Hematopoietic multipotent progenitor cell treated with erythropoietin and hydrocortisone succinate and interleukin-3 and kit ligand, for 8 days (in vitro differentiated cells): ENCODE data around the gene PRX.
"Not testable (repeated sequence)": the region's sequence is repeated elsewhere in the genome, so short reads cannot be mapped to it uniquely, and the experiment has no call there.

Experiments used
- DNase-seq: peaks from one replicate; pipeline ENCODE4 v3.0.0-alpha.2; 2015

Gene PRX

DNA sequence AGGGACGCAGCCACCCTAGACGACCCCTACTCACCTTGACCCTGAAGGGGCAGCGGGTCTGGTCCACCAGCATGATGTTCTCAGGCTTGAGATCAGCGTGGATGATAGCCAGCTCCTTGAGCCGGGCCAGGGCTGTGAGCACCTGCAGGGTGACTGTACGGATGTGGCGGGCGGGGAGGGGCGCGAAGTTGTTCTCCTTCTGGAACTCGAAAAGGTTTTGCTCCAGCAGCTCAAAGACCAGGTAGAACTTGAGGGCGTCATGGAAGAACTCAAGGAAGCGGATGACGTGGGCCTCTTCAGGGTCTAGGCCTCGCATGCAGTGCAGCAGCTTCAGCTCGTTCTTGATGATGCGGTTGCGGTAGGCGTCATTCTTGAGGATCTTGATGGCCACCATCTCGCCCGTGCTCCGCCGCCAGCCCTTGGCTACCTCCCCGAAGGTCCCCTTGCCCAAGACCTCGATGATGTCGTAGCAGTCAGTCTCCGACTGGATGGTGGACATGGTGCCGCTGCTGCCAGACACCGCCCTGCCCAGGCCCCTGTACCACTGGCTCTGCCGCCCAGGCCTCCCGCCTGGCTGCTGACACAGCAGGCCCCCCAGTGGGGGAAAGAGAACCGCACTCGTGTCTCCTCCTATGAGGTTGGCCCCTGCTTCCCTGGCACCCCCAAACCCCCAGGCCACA, 23.6 kb downstream of the PRX start:
- DNase-seq: no peak

- no peak for DNase-seq
These were observed 24.7 kb downstream of the PRX start for GRCh38 chr19:40388481-40388880.

DNA sequence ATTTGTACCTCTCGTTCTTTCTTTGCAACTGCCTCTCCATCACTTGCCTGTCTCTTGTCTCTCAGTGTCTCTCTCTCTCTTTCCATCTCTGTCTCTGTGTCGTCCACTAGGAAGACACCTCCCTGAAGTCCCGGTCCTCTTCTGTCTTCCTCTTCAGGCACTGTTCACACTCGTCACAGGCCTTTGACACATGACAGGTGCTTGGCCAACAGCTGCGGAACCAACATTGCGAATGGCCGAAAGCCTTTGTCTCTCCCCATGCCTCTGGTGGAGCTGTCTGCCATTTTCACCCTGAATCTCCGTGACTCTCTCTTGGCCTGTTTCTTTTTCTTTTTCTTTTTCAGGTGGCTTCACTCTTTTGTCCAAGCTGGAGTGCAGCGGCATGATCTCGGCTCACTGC, 26.0 kb downstream of the PRX start:
- no peak for DNase-seq

DNA sequence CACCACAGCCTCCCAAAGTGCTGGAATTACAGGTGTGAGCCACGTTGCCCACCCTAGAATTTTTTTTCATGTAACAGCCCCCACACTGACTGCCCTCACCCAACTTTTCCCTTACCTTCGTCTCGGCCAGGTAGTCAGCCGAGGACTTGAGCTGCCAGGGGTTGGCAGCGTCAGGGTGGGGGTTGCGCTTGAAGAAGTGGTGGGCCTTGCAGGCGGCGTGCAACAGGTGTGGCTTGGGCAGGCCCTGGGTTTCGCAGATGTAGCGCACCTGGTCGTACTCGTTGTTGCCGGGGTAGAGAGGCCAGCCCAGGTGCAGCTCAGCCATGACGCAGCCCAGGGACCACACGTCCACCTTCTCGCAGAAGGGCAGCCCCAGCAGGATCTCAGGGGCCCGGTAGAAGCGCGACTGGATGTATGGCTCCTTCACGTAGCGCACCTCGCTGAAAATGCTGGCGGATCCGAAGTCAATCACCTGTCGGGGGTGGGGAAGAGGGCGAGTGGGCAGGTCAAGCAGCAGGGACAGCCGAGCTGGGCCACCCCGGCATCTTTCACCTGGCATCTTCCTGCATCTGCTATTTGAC, 29.4 kb downstream of the PRX start:
- no peak for DNase-seq

- no peak for DNase-seq
These were observed 31.9 kb downstream of the PRX start for GRCh38 chr19:40381321-40381720.

DNA sequence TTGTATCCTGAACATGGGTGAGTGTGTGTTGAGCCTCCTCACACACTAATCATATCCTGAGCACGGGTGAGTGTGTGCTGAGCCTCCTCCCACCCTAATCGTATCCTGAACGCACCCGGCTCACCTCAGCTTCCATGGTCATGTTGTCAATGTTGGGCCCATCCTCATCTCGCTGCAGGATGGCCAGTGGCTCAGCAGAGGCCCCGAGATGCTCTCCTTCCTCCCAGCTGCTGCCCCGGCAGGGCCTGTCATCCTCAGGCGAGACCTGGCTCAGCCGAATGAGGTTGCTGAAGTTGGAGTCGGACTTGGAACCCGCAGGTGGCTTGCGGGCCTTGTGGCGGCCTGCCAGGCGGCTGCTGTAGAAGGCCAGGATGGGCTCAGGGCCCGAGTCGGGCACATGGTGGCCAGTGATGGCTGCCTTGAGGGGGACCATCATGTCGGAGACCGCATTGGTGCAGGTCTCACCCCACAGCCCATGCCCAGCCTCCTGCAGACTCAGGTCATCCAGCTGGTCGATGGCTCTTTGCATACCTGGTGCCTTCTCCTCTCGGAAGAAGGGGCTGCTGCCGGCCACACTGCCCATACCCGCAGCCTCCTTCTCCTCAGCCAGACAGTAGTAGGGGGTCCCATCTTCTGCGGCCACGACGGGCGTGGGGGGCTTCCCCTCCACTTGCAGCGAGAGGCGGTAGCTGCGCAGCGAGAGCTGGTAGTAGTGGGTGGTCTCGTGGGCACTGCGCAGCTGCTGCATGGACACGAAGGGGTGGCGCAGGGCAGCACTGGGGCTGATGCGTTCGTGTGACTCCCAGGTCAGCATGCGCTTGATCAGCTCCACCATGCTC, 32.8 kb downstream of the PRX start:
- no peak for DNase-seq

- DNase-seq: no peak
These were observed 33.6 kb downstream of the PRX start for GRCh38 chr19:40379446-40380198.

DNA sequence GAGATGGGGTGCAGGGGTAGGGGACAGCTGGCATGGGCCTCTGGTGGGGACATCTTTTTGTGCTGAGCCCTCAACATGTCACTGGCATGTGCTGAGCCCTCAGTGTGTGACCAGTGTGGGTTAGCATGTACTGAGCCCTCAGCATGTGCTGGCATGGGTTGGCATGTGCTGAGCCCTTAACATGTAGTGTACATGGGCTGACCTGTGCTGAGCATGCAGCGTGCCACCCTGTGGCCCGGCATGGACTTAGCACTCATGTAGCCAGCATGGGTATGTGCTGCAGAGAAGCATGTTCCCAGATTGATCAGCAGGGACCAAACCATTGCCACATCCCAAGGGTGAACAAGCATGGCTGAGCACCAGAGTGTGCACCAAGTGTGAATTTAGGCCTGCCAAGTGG, 34.7 kb downstream of the PRX start:
- DNase-seq: no peak

GRCh38 chr19:40377876-40378385, 35.2 kb downstream of the PRX start:
- no peak for DNase-seq

DNA sequence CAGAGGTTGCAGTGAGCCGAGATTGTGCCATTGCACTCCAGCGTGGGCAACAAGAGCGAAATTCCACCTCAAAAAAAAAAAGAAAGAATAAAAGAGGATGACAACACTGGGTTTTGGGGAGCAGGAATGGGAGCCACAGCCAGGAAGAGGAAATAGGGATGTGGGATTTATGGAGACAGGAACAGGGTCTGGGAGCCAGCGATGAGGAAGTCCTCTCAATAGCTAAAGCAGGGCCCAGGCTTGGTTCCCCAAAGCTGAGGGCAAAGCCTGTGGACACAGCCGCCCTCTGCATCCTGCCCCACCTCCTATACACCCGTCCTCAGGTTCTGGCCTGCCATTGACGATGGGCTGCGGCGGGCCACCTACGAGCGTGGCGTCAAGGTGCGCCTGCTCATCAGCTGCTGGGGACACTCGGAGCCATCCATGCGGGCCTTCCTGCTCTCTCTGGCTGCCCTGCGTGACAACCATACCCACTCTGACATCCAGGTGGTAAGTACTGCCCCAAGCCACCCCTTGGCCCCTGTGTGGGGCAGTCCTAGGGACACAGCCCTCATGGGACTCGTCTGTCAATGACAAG, 36.8 kb downstream of the PRX start:
- no peak for DNase-seq

DNA sequence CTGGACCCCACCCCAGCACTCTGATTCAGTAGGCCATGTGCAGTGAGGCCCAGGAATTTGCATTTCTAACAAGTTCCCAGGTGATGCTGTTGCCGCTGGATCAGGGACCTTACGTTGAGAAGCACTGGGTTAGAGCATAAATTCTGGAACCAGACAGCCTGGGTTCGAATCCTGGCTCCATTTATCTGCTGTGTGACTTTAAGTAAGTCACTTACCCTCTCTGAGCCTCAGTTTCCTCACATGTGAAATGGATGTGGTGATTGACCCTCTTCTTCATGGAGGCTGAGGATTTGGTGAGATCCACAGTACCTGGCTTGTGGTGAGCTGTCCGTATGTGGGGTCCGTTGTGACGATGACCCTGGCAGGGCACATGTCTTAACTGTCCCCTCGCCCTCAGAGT, 39.1 kb downstream of the PRX start:
- DNase-seq: no peak

DNA sequence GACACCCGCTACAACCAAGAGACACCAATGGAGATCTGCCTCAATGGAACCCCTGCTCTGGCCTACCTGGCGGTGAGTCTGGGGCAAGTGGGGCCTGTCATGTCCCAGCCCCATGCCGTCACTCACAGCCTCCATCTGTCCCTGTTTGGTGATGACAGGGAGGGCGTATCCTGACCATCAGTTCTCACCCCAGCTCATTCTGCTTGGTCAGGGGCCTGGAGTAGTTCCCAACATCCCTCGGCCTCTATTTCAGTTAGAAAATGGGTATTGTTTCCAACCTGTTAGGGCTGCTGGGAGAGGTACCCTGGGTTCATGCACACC, 41.4 kb downstream of the PRX start:
- DNase-seq: no peak

- DNase-seq: no peak
These were observed 42.0 kb downstream of the PRX start for GRCh38 chr19:40370997-40371801.

GRCh38 chr19:40370253-40370652, 42.9 kb downstream of the PRX start:
- DNase-seq: not testable (repeated sequence)

GRCh38 chr19:40369797-40370196, 43.4 kb downstream of the PRX start:
- DNase-seq: no peak

DNA sequence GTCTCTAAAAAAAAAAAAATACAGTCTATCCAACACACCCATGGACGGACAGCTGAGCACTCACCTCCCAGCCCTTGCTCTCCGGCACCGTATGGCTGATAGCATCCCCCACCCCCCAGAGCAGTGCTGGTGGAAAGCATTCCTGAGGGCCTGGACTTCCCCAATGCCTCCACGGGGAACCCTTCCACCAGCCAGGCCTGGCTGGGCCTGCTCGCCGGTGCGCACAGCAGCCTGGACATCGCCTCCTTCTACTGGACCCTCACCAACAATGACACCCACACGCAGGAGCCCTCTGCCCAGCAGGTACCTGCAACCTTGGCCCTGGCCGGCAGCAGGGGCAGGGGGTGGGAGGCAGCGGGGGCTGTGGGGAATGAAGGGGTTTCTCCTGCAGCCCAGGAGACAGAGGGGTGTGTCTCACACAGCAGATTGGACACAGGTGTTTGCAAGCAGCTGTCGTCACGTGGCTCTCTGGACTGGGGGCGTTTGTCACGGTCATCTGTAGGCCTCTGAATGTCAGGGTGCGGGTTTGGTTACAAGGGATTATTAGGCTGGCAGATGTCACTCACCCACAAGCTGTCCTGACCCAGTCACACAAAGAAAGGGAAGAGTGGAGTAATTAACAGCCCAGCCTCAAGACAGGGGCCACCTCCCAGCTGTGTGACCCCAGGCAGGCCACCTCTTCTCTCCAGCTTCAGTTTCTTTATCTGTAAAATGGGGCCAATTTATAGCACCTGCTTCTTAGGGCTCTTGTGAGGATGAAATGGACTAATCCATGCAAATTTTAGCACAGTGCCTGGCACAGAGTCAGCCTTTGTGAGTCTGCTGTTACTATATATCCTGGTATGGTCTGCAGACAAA, 45.4 kb downstream of the PRX start:
- no peak for DNase-seq

DNA sequence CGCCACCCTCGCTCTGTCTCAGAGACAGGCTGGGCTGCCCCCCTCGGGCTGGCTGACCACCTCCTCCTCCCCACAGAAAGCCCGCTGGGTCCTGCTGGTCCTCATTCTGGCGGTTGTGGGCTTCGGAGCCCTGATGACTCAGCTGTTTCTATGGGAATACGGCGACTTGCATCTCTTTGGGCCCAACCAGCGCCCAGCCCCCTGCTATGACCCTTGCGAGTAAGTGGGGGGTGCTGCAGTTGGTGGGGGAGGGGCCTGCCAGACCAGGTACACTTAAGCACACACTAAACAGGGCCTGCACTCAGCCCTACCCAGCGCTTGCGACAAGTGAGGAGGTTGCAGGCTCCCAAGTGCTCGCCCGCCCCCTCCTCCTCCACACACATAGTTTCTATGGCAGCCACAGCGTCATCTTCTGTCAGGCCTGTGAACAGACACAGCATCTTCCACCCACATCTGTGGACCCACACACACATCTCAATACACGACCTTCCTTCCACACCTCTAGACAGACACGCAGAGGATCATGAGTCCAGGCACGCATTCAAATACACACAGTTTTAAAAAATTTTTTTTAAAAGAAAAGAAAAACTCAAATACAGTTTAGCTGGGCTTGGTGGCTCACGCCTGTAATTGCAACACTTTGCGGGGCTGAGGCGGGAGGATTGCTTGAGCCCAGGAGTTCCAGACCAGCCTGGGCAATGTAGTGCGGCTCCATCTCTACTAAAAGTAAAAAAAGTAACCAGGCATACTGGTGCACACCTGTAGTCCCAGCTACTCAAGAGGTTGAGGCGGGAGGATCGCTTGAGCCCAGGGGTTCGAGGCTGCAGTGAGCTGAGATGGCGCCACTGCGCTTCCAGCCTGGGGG, 46.2 kb downstream of the PRX start:
- DNase-seq: no peak

DNA sequence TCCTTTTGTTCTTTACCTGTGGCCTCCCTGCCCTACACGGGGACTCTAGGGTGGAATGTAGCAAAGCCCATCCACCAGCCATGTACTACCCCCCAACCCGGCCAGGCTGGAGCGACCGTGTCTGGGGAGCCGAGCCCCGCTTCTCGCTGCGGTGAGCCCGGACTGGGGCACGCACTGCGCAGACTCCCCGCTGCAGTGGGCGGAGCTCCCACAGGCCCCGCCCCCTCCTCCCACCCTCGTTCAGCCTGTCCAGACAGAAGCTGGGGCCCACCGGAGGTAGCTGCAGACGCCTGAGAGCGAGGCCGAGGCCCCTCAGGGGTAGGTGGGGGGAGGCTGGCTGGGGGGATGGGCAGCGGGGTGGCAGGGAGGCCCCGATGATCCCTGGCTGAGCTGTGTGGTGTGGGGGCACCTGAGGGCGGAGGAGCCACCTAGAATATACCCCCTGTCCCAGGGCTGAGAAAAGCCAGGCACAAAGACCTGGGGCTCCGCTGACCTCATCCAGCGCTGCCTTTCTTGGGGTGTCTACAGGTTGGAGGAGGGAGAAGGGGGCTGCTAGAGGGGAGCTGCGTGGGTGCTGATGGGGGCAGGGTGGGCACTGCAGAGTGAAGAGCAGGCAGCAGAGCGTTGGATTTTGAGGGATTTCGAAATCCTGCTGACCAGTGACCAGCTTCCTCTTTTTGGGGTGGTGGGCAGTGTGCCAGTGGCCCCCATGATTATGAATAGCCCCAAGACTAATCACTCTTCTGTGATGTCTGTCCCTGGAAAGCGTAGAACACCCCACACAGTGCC, 47.4 kb downstream of the PRX start:
- DNase-seq: peak; percentile 75

GRCh38 chr19:40365010-40365409, 48.2 kb downstream of the PRX start:
- DNase-seq: peak; percentile 33
